Parathyroid adenoma (tissue), 2 donors: ENCODE measurements around the gene BICD1.

Source experiments
- H2AFZ ChIP-seq: fragments of 300-600 bp; sonication (generic); one replicate; pipeline ENCODE4 v1.7.0; 2017; ENCODE audit warnings: antibody characterized with exemption, mild to moderate bottlenecking
- H3K27ac ChIP-seq: fragments of 300-600 bp; sonication (generic); one replicate; pipeline ENCODE4 v1.7.0; 2017
- H3K27me3 ChIP-seq: fragments of 300-600 bp; sonication (generic); one replicate; pipeline ENCODE4 v1.7.0; 2017; ENCODE audit warnings: low read length; ENCODE audit not compliant: control insufficient read depth, insufficient read depth
- H3K36me3 ChIP-seq: fragments of 300-600 bp; sonication (generic); one replicate; pipeline ENCODE4 v1.7.0; 2017; ENCODE audit warnings: low read length; ENCODE audit not compliant: control insufficient read depth, insufficient read depth
- H3K4me1 ChIP-seq: fragments of 300-600 bp; sonication (generic); one replicate; pipeline ENCODE4 v1.7.0; 2017; ENCODE audit warnings: control low read depth
- H3K4me2 ChIP-seq: fragments of 300-600 bp; sonication (generic); one replicate; pipeline ENCODE4 v1.7.0; 2017; ENCODE audit warnings: low read length
- H3K4me3 ChIP-seq: fragments of 300-600 bp; sonication (generic); one replicate; pipeline ENCODE4 v1.7.0; 2017; ENCODE audit warnings: low read depth, low read length
- H3K79me2 ChIP-seq: fragments of 300-600 bp; sonication (generic); one replicate; pipeline ENCODE4 v1.7.0; 2017; ENCODE audit warnings: control low read depth
- H3K9ac ChIP-seq: fragments of 300-600 bp; sonication (generic); one replicate; pipeline ENCODE4 v1.7.0; 2017; ENCODE audit warnings: mild to moderate bottlenecking
- H3K9me3 ChIP-seq: fragments of 300-600 bp; sonication (generic); one replicate; pipeline ENCODE4 v1.7.0; 2017; ENCODE audit warnings: low read length; ENCODE audit not compliant: control insufficient read depth
- TF ChIP-seq, protein P1 (sequence below): fragments of 300-600 bp; sonication (generic); IDR thresholded peaks from one replicate; pipeline ENCODE4 v1.7.0; 2017; ENCODE audit warnings: antibody characterized with exemption, mild to moderate bottlenecking
- donor health status: primary hyperparathyroidism.

Gene BICD1

GRCh38 chr12:32398181-32398580, 291.5 kb downstream of the BICD1 start:
- Histone ChIP-seq H3K36me3 (no peaks in the 10 kb centered on the region), H3K79me2 (peaks cover 7% of the 10 kb centered on the region), H3K27ac (no peak overlapping the region), H3K9ac (no peak overlapping the region), H2AFZ (peak overlapping the region; percentile 87), H3K27me3 (no peaks in the 10 kb centered on the region), H3K4me3 (no peak overlapping the region), H3K9me3 (no peaks in the 10 kb centered on the region), H3K4me1 (peaks cover 4% of the 10 kb centered on the region), H3K4me2 (no peak overlapping the region)
- TF ChIP-seq, protein P1, sequence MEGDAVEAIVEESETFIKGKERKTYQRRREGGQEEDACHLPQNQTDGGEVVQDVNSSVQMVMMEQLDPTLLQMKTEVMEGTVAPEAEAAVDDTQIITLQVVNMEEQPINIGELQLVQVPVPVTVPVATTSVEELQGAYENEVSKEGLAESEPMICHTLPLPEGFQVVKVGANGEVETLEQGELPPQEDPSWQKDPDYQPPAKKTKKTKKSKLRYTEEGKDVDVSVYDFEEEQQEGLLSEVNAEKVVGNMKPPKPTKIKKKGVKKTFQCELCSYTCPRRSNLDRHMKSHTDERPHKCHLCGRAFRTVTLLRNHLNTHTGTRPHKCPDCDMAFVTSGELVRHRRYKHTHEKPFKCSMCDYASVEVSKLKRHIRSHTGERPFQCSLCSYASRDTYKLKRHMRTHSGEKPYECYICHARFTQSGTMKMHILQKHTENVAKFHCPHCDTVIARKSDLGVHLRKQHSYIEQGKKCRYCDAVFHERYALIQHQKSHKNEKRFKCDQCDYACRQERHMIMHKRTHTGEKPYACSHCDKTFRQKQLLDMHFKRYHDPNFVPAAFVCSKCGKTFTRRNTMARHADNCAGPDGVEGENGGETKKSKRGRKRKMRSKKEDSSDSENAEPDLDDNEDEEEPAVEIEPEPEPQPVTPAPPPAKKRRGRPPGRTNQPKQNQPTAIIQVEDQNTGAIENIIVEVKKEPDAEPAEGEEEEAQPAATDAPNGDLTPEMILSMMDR = no peak

DNA sequence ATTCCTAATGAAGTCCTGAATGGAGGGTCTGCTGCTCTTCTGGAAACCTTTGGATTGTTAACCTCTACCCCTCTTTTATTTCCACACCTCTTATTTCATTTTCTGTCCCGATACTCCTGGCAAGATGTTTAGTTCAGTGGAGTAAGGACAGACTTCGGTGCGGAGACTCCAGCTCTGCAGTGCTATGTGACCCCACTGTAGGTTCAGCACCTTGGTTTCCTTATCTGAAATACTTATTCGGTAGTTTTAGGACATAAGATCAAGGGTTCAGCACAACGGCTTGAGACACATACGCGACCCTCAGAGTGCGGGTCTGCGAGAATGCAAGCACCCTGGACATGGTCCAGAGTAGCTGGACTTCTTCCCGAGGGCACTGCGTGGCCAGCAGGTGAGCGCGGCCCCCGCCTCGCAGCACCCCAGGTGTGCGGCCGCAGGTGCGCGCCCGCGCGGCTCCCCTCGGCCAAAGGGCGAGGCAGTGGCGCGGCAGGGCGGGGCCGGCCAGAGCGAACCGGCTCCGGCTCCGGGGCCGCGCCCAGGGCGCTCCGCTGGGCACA, 292.2 kb downstream of the BICD1 start:
- Histone ChIP-seq H3K4me2 (peak overlapping the region; percentile 75), H3K4me1 (peaks cover 4% of the 10 kb centered on the region), H3K9ac (no peak overlapping the region), H3K79me2 (peaks cover 15% of the 10 kb centered on the region), H3K36me3 (no peaks in the 10 kb centered on the region), H3K27me3 (no peaks in the 10 kb centered on the region), H2AFZ (peak overlapping the region; percentile 87), H3K9me3 (no peaks in the 10 kb centered on the region), H3K4me3 (peak overlapping the region; percentile 72), H3K27ac (peak overlapping the region; percentile 68)
- TF ChIP-seq, protein P1 = no peak

DNA sequence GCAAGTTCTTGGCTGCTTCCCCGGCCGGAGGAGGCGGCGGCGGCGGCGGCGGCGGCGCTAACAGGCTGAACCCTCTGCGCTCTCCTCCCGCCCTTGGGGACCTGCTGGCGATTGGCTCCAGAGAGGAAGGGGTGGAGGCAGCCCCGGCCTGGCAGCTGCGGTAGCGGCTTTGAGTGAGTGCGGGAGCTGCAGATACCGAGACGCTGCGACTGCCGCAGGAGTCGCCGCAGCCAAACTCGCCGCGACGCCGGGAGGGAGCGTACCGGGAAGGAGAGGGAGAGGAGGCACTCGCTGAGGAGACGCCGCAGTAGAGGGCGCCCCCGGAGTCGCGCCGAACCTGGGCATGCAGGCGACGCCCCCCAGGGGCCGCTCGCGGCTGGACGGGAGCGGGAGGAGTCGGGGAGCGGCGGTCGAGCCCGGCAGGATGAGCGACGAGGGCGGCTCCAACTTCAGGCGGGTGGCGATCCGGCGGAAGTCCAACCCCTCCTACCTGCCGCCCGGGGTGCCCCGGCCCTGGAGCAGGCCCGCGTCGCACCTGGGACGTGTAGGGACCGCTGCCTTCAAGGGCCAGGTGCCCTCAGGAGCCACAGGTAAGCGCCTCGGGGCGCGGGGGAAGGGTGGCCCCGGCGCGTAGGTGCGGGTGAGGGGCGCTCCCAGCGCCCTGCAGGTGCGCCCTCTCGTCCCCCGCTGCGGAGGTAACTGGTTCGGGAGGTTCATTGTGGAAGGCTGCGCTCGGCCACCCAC, 292.9 kb downstream of the BICD1 start, which contains the start of gene FGD4:
Gene FGD4 (plus strand): TSS at position 189 of the 744 bp plus-strand sequence.
- Histone ChIP-seq H3K27ac (peak within 1 kb of the TSS; percentile 86), H3K4me2 (peak within 1 kb of the TSS; percentile 75), H3K4me3 (peak within 1 kb of the TSS; percentile 72), H3K79me2 (peaks cover 16% of the 10 kb centered on the region), H3K27me3 (no peaks in the 10 kb centered on the region), H3K9ac (peak within 1 kb of the TSS; percentile 67), H3K4me1 (peaks cover 4% of the 10 kb centered on the region), H3K36me3 (no peaks in the 10 kb centered on the region), H2AFZ (peak within 1 kb of the TSS; percentile 87), H3K9me3 (no peaks in the 10 kb centered on the region)
- TF ChIP-seq, protein P1 = peak; percentile 57

DNA sequence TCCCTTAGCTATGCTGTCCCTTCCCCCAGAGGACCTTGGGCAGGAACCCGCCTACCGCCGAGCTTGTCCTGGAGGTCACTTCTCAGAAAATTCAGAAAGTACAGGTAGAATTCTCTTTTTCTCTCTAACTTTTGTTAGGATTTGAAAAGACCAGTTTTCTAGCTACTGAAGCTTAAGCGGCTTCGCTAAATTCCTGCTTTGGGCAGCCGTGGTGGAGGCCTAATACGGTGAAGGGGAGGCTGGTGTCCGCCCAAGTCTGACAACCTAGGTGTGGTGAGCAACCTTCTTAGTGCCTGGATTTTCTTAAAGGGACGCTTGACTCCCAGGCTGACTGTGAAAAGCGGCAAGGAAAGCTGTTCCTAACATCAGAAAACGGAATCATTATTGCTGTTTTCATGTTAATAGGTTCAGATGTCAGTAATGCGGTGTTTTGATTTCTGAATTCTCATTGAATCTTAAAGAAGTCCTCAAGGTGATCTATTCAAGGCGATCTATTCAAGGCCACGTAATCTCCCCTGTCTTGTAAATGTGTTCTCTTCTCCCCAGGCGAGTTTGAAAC, 293.5 kb downstream of the BICD1 start:
- Histone ChIP-seq H3K27ac (peak overlapping the region; percentile 86), H3K79me2 (peaks cover 16% of the 10 kb centered on the region), H3K9ac (peak overlapping the region; percentile 67), H3K4me2 (peak overlapping the region; percentile 75), H2AFZ (peak overlapping the region; percentile 87), H3K9me3 (no peaks in the 10 kb centered on the region), H3K4me1 (peaks cover 4% of the 10 kb centered on the region), H3K27me3 (no peaks in the 10 kb centered on the region), H3K36me3 (no peaks in the 10 kb centered on the region), H3K4me3 (peak overlapping the region; percentile 72)
- TF ChIP-seq, protein P1 = no peak
